Measurements from ENCODE around the gene NAALADL2. TPM values are rescaled to one million over a fixed set of nuclear protein-coding genes. Genes with fewer than 3 reads are reported as not detected.

Gene NAALADL2
- total RNA-seq, 1 donor = 54.5 TPM

- no peak for DNase-seq (ENCODE audit: low read depth)
- H3K4me3 ChIP-seq (ENCODE audit: low read depth, low read length) = no peak overlapping the region
- no peak for TF ChIP-seq CTCF (IDR thresholded peaks at IDR 0.05; ENCODE audit: insufficient read depth, low read length)
These were observed 156.0 kb downstream of the NAALADL2 start for GRCh38 chr3:175015056-175015635.

- DNase-seq (ENCODE audit: low read depth) = no peak
- H3K4me3 ChIP-seq (ENCODE audit: low read depth, low read length) = no peak overlapping the region
- TF ChIP-seq CTCF (IDR thresholded peaks at IDR 0.05; ENCODE audit: insufficient read depth, low read length) = no peak
These were observed 160.0 kb downstream of the NAALADL2 start for GRCh38 chr3:175018946-175019727.

- TF ChIP-seq CTCF (IDR thresholded peaks at IDR 0.05; ENCODE audit: insufficient read depth, low read length) = no peak
- H3K4me3 ChIP-seq (ENCODE audit: low read depth, low read length) = no peak overlapping the region
- peak; percentile 7 for DNase-seq (ENCODE audit: low read depth)
These were observed 161.0 kb downstream of the NAALADL2 start for GRCh38 chr3:175020101-175020500.

GRCh38 chr3:175029828-175030227, 170.7 kb downstream of the NAALADL2 start:
- no peak for TF ChIP-seq CTCF (IDR thresholded peaks at IDR 0.05; ENCODE audit: insufficient read depth, low read length)
- no peak overlapping the region for H3K4me3 ChIP-seq (ENCODE audit: low read depth, low read length)
- DNase-seq (ENCODE audit: low read depth) = no peak

GRCh38 chr3:175039875-175040274, 180.7 kb downstream of the NAALADL2 start:
- no peak for TF ChIP-seq CTCF (IDR thresholded peaks at IDR 0.05; ENCODE audit: insufficient read depth, low read length)
- DNase-seq (ENCODE audit: low read depth) = no peak
- no peak overlapping the region for H3K4me3 ChIP-seq (ENCODE audit: low read depth, low read length)

GRCh38 chr3:175041369-175041768, 182.2 kb downstream of the NAALADL2 start:
- TF ChIP-seq CTCF (IDR thresholded peaks at IDR 0.05; ENCODE audit: insufficient read depth, low read length) = no peak
- DNase-seq (ENCODE audit: low read depth) = no peak
- H3K4me3 ChIP-seq (ENCODE audit: low read depth, low read length) = no peak overlapping the region

Measured in fibroblast of the aortic adventitia (primary cell).